Loucy (cell line): ENCODE measurements around the gene JAM2.

ENCODE experiments used
- H2AFZ ChIP-seq: fragments of 200-600 bp; sonication (generic); 2 replicates; pipeline ENCODE4 v1.6.0; 2016; ENCODE audit warnings: antibody characterized with exemption, mild to moderate bottlenecking, low read length, moderate library complexity
- H3F3A ChIP-seq: fragments of 200-600 bp; 2 replicates; pipeline ENCODE4 v1.6.0; 2016; ENCODE audit warnings: antibody characterized with exemption, low read depth, mild to moderate bottlenecking
- H3K27me3 ChIP-seq: fragments of 200-600 bp; sonication (generic); 2 replicates; pipeline ENCODE4 v1.6.1; 2014; ENCODE audit warnings: low read length, mild to moderate bottlenecking; ENCODE audit not compliant: insufficient read depth, poor library complexity, severe bottlenecking
- H3K36me3 ChIP-seq: fragments of 200-600 bp; sonication (generic); 2 replicates; pipeline ENCODE4 v1.6.1; 2016; ENCODE audit warnings: low read length; ENCODE audit not compliant: insufficient read depth
- H3K4me1 ChIP-seq: fragments of 200-600 bp; sonication (generic); 2 replicates; pipeline ENCODE4 v1.5.1; 2014; ENCODE audit warnings: low read length, mild to moderate bottlenecking; ENCODE audit not compliant: insufficient read depth, poor library complexity, severe bottlenecking
- H3K4me2 ChIP-seq: fragments of 200-600 bp; sonication (generic); 2 replicates; pipeline ENCODE4 v1.6.0; 2014; ENCODE audit warnings: antibody characterized with exemption, low read length, low read depth, mild to moderate bottlenecking; ENCODE audit not compliant: poor library complexity, severe bottlenecking
- H3K4me3 ChIP-seq: fragments of 200-600 bp; sonication (generic); 2 replicates; pipeline ENCODE4 v1.5.1; 2014; ENCODE audit warnings: low read length, mild to moderate bottlenecking, mixed read lengths; ENCODE audit not compliant: poor library complexity, severe bottlenecking
- H3K79me2 ChIP-seq: fragments of 200-600 bp; sonication (generic); 2 replicates; pipeline ENCODE4 v1.6.1; 2014; ENCODE audit warnings: low read length; ENCODE audit not compliant: insufficient read depth
- H3K9ac ChIP-seq: fragments of 200-600 bp; sonication (generic); 2 replicates; pipeline ENCODE4 v1.6.0; 2014; ENCODE audit warnings: mild to moderate bottlenecking, low read depth, low read length, moderate library complexity; ENCODE audit not compliant: poor library complexity, severe bottlenecking
- H3K9me2 ChIP-seq: fragments of 200-600 bp; sonication (generic); replicated peaks from 2 replicates; pipeline ENCODE4 v1.6.1; 2016; ENCODE audit warnings: low read depth, low read length, mixed read lengths
- H3K9me3 ChIP-seq: fragments of 200-600 bp; sonication (generic); 2 replicates; pipeline ENCODE4 v1.6.1; 2014; ENCODE audit warnings: mild to moderate bottlenecking, antibody characterized with exemption, low read length, low read depth; ENCODE audit not compliant: insufficient read depth
- H4K20me1 ChIP-seq: fragments of 200-600 bp; sonication (generic); 2 replicates; pipeline ENCODE4 v1.6.0; 2014; ENCODE audit warnings: antibody characterized with exemption, low read length, mild to moderate bottlenecking; ENCODE audit not compliant: insufficient read depth, poor library complexity, severe bottlenecking
- EZH2phosphoT487 ChIP-seq: fragments of 200-600 bp; IDR thresholded peaks from 2 replicates; pipeline ENCODE4 v1.6.1; 2018; ENCODE audit warnings: antibody characterized with exemption, mild to moderate bottlenecking, moderate library complexity, borderline replicate concordance
- TF ChIP-seq, protein P1 (sequence below): fragments of 200-600 bp; sonication (generic); conservative IDR thresholded peaks from 2 replicates; pipeline ENCODE4 v1.5.1; 2014; ENCODE audit warnings: mild to moderate bottlenecking, antibody characterized with exemption, low read length

Gene JAM2

GRCh38 chr21:25646474-25646873, 7.4 kb downstream of the JAM2 start:
- no peaks in the 10 kb centered on the region for H3K4me1 ChIP-seq
- no peak for TF ChIP-seq EZH2phosphoT487
- TF ChIP-seq, protein P1, sequence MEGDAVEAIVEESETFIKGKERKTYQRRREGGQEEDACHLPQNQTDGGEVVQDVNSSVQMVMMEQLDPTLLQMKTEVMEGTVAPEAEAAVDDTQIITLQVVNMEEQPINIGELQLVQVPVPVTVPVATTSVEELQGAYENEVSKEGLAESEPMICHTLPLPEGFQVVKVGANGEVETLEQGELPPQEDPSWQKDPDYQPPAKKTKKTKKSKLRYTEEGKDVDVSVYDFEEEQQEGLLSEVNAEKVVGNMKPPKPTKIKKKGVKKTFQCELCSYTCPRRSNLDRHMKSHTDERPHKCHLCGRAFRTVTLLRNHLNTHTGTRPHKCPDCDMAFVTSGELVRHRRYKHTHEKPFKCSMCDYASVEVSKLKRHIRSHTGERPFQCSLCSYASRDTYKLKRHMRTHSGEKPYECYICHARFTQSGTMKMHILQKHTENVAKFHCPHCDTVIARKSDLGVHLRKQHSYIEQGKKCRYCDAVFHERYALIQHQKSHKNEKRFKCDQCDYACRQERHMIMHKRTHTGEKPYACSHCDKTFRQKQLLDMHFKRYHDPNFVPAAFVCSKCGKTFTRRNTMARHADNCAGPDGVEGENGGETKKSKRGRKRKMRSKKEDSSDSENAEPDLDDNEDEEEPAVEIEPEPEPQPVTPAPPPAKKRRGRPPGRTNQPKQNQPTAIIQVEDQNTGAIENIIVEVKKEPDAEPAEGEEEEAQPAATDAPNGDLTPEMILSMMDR, result no peak
- H3K4me3 ChIP-seq, result no peak overlapping the region
- no peaks in the 10 kb centered on the region for H3K9me2 ChIP-seq
- no peaks in the 10 kb centered on the region for H3K36me3 ChIP-seq
- H3K27me3 ChIP-seq, result no peaks in the 10 kb centered on the region
- H4K20me1 ChIP-seq, result no peaks in the 10 kb centered on the region
- H3K79me2 ChIP-seq, result no peaks in the 10 kb centered on the region
- no peak overlapping the region for H3K4me2 ChIP-seq
- no peak overlapping the region for H2AFZ ChIP-seq
- H3F3A ChIP-seq, result no peaks in the 10 kb centered on the region
- H3K9me3 ChIP-seq, result no peaks in the 10 kb centered on the region
- H3K9ac ChIP-seq, result no peak overlapping the region

DNA sequence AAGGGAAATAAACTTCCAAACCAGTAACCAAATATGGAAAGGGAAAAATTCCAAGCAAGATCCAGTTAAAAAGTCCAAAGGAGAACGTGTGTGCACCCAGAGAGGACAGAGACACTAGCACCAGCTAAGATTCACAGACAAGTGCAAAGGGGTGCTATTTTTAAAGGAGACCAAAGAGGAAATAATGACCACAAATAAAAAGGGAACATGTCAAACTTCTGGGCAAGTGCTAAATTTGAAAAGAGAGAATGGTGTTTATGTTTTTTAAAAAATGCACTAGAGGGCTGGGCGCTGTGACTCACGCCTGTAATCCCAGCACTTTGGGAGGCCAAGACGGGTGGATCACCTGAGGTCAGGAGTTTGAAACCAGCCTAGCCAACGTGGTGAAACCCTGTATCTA, 8.6 kb downstream of the JAM2 start:
- no peak for TF ChIP-seq EZH2phosphoT487
- TF ChIP-seq, protein P1, result no peak
- no peaks in the 10 kb centered on the region for H3K9me3 ChIP-seq
- H4K20me1 ChIP-seq, result no peaks in the 10 kb centered on the region
- H3K4me2 ChIP-seq, result no peak overlapping the region
- H3K79me2 ChIP-seq, result no peaks in the 10 kb centered on the region
- H3K36me3 ChIP-seq, result no peaks in the 10 kb centered on the region
- H3K4me3 ChIP-seq, result no peak overlapping the region
- H3K9ac ChIP-seq, result no peak overlapping the region
- H3F3A ChIP-seq, result no peaks in the 10 kb centered on the region
- no peaks in the 10 kb centered on the region for H3K4me1 ChIP-seq
- H3K9me2 ChIP-seq, result no peaks in the 10 kb centered on the region
- no peaks in the 10 kb centered on the region for H3K27me3 ChIP-seq
- H2AFZ ChIP-seq, result no peak overlapping the region

GRCh38 chr21:25649146-25649545, 10.1 kb downstream of the JAM2 start:
- no peaks in the 10 kb centered on the region for H3F3A ChIP-seq
- no peaks in the 10 kb centered on the region for H4K20me1 ChIP-seq
- H3K79me2 ChIP-seq, result no peaks in the 10 kb centered on the region
- TF ChIP-seq, protein P1, result no peak
- no peak for TF ChIP-seq EZH2phosphoT487
- H3K4me2 ChIP-seq, result no peak overlapping the region
- H3K9me2 ChIP-seq, result no peaks in the 10 kb centered on the region
- no peaks in the 10 kb centered on the region for H3K27me3 ChIP-seq
- H3K4me1 ChIP-seq, result no peaks in the 10 kb centered on the region
- H3K9me3 ChIP-seq, result no peaks in the 10 kb centered on the region
- no peak overlapping the region for H3K9ac ChIP-seq
- H3K36me3 ChIP-seq, result no peaks in the 10 kb centered on the region
- no peak overlapping the region for H3K4me3 ChIP-seq
- no peak overlapping the region for H2AFZ ChIP-seq
